Caco-2 (cell line): Measurements from ENCODE around the gene PRSS27. TPM values are rescaled to one million over a fixed set of nuclear protein-coding genes. Genes with fewer than 3 reads are reported as not detected.

Source experiments
- BruUV-seq: library from RNA; stranded (reverse); fragments of 400-500 nt; replicated peaks from 2 replicates; lab custom pipeline; 2021; lab: Mats Ljungman, UMichigan
- CTCF ChIA-PET: fragments of 300-600 bp; sonication (Branson Sonifier 250); formaldehyde crosslinking; loops from one replicate; lab custom pipeline; 2022; ENCODE audit warnings: antibody characterized with exemption; lab: Charles Lee
- POLR2A ChIA-PET: fragments of 300-600 bp; sonication (Branson Sonifier 250); formaldehyde crosslinking; loops from one replicate; lab custom pipeline; 2022; ENCODE audit warnings: antibody characterized with exemption; lab: Charles Lee
- DNase-seq, 2 experiments: peaks; one replicate each; pipeline versions ENCODE4 v3.0.0 to v3.0.0-alpha.2; 2020 to 2022
- H3K27me3 ChIP-seq: replicated peaks from 2 replicates; pipeline ENCODE4 v1.6.0; 2011; ENCODE audit warnings: low read length; ENCODE audit not compliant: control insufficient read depth, insufficient read depth
- H3K36me3 ChIP-seq: 2 replicates; pipeline ENCODE4 v1.5.1; 2011; ENCODE audit warnings: low read length; ENCODE audit not compliant: control insufficient read depth, insufficient read depth
- H3K4me1 ChIP-seq: fragments of 250-450 bp; sonication (Bioruptor Pico); 2 replicates; pipeline ENCODE4 v1.5.1; 2020; ENCODE audit warnings: mild to moderate bottlenecking
- H3K4me3 ChIP-seq: 2 replicates; pipeline ENCODE4 v1.5.1; 2011; ENCODE audit warnings: low read depth, mild to moderate bottlenecking, control low read depth, low read length
- H3K9me3 ChIP-seq: fragments of 250-450 bp; sonication (Bioruptor Pico); 2 replicates; pipeline ENCODE4 v1.5.1; 2020; ENCODE audit warnings: mild to moderate bottlenecking, moderate library complexity
- H3K27ac Mint-ChIP-seq: one replicate; pipeline ENCODE4 v1.8.0; 2022; ENCODE audit warnings: mixed read lengths; ENCODE audit not compliant: unreplicated experiment
- H3K27me3 Mint-ChIP-seq: one replicate; pipeline ENCODE4 v1.8.0; 2022; ENCODE audit warnings: mixed read lengths; ENCODE audit not compliant: insufficient read depth, unreplicated experiment
- H3K36me3 Mint-ChIP-seq: one replicate; pipeline ENCODE4 v1.8.0; 2022; ENCODE audit warnings: mild to moderate bottlenecking, mixed read lengths; ENCODE audit not compliant: insufficient read depth, unreplicated experiment
- H3K4me1 Mint-ChIP-seq: one replicate; pipeline ENCODE4 v1.8.0; 2022; ENCODE audit warnings: low read depth, mixed read lengths; ENCODE audit not compliant: unreplicated experiment
- H3K4me3 Mint-ChIP-seq: one replicate; pipeline ENCODE4 v1.8.0; 2022; ENCODE audit warnings: mild to moderate bottlenecking, moderate library complexity, mixed read lengths; ENCODE audit not compliant: unreplicated experiment
- H3K9me3 Mint-ChIP-seq: one replicate; pipeline ENCODE4 v1.8.0; 2022; ENCODE audit warnings: mixed read lengths; ENCODE audit not compliant: unreplicated experiment
- intact Hi-C: fragments of 100-400 bp; cut with micrococcal nuclease; formaldehyde crosslinking; loops from one replicate; pipeline ENCODE4 v1.10.0; 2022; ENCODE audit not compliant: unreplicated experiment
- total RNA-seq: library from RNA; stranded (reverse); gene quantifications from 2 replicates; pipeline ENCODE4 v1.2.3, GENCODE V29; 2022
- TF ChIP-seq, protein P1 (sequence below), 2 experiments: fragments of 200-600 bp in 1 of 2; IDR thresholded peaks; 1 replicate in 1 of 2; 2 replicates in 1 of 2; pipeline versions ENCODE4 v1.5.1 to v1.8.0; 2011 to 2022; ENCODE audit warnings: antibody characterized with exemption in 1 of 2, control low read depth in 1 of 2, inconsistent platforms in 1 of 2, low read depth in 1 of 2, low read length in 1 of 2, mild to moderate bottlenecking in 1 of 2, moderate library complexity in 1 of 2; ENCODE audit not compliant: insufficient read depth in 1 of 2, severe bottlenecking in 1 of 2, unreplicated experiment in 1 of 2

The PRSS27 gene
- total RNA-seq, 1 experiment from 2014 or later, result 1.1 TPM

DNA sequence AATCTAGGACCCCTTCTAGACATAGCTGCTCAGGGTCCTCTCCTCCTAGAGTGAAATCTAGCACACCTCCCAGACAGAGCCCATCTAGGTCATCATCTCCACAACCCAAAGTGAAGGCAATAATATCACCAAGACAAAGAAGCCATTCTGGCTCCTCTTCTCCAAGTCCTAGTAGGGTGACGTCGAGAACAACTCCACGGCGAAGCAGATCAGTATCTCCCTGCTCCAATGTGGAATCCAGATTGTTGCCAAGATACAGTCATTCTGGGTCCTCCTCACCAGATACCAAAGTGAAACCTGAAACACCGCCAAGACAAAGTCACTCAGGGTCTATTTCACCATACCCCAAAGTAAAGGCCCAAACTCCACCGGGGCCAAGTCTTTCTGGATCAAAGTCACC, 43.1 kb upstream of the PRSS27 start:
- Histone ChIP-seq H3K4me1 (no peaks in the 10 kb centered on the region), H3K4me3 (no peak overlapping the region), H3K9me3 (no peaks in the 10 kb centered on the region), H3K36me3 (peaks cover 33% of the 10 kb centered on the region), H3K27me3 (no peaks in the 10 kb centered on the region)
- Mint-ChIP-seq H3K36me3 (peaks cover 100% of the 10 kb centered on the region), H3K4me3 (no peak overlapping the region), H3K27me3 (no peaks in the 10 kb centered on the region), H3K9me3 (no peaks in the 10 kb centered on the region), H3K4me1 (peaks cover 18% of the 10 kb centered on the region), H3K27ac (peak overlapping the region; percentile 57)
- ChIA-PET POLR2A (no interaction called here), CTCF (no interaction called here)
- DNase-seq, result no peak
- intact Hi-C loops, result no loop called here
- TF ChIP-seq, protein P1, sequence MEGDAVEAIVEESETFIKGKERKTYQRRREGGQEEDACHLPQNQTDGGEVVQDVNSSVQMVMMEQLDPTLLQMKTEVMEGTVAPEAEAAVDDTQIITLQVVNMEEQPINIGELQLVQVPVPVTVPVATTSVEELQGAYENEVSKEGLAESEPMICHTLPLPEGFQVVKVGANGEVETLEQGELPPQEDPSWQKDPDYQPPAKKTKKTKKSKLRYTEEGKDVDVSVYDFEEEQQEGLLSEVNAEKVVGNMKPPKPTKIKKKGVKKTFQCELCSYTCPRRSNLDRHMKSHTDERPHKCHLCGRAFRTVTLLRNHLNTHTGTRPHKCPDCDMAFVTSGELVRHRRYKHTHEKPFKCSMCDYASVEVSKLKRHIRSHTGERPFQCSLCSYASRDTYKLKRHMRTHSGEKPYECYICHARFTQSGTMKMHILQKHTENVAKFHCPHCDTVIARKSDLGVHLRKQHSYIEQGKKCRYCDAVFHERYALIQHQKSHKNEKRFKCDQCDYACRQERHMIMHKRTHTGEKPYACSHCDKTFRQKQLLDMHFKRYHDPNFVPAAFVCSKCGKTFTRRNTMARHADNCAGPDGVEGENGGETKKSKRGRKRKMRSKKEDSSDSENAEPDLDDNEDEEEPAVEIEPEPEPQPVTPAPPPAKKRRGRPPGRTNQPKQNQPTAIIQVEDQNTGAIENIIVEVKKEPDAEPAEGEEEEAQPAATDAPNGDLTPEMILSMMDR (IDR thresholded peaks at IDR 0.05; ENCODE audit: insufficient read depth in 1 of 2, low read depth in 1 of 2, low read length in 1 of 2, severe bottlenecking in 1 of 2, unreplicated experiment in 1 of 2), result no peak
- no TSS peak for BruUV-seq

DNA sequence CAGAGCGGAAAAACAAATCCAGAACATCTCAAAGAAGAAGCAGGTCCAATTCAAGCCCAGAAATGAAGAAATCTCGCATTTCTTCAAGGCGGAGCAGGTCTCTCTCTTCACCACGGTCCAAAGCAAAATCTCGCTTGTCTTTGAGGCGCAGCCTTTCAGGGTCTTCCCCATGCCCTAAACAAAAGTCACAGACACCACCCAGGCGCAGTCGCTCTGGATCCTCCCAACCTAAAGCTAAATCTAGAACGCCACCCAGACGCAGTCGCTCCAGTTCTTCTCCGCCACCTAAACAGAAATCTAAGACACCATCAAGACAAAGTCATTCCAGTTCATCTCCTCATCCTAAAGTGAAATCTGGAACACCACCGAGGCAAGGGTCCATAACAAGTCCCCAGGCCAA, 42.7 kb upstream of the PRSS27 start:
- peak overlapping the region; percentile 57 for H3K27ac Mint-ChIP-seq
- no peak overlapping the region for H3K4me3 Mint-ChIP-seq
- ChIA-PET CTCF (interaction anchor here (0.8 kb wide), 1 partner anchor 1627 kb away, joined by 3 read pairs; no protein-coding TSS in a partner anchor), POLR2A (no interaction called here)
- BruUV-seq, result no TSS peak
- Histone ChIP-seq H3K9me3 (no peaks in the 10 kb centered on the region), H3K4me3 (no peak overlapping the region), H3K36me3 (peaks cover 33% of the 10 kb centered on the region), H3K4me1 (no peaks in the 10 kb centered on the region), H3K27me3 (no peaks in the 10 kb centered on the region)
- no peak for DNase-seq
- intact Hi-C loops, result no loop called here
- H3K27me3 Mint-ChIP-seq, result no peaks in the 10 kb centered on the region
- no peaks in the 10 kb centered on the region for H3K9me3 Mint-ChIP-seq
- peaks cover 100% of the 10 kb centered on the region for H3K36me3 Mint-ChIP-seq
- TF ChIP-seq, protein P1 (IDR thresholded peaks at IDR 0.05; ENCODE audit: insufficient read depth in 1 of 2, low read depth in 1 of 2, low read length in 1 of 2, severe bottlenecking in 1 of 2, unreplicated experiment in 1 of 2), result no peak
- peaks cover 13% of the 10 kb centered on the region for H3K4me1 Mint-ChIP-seq

DNA sequence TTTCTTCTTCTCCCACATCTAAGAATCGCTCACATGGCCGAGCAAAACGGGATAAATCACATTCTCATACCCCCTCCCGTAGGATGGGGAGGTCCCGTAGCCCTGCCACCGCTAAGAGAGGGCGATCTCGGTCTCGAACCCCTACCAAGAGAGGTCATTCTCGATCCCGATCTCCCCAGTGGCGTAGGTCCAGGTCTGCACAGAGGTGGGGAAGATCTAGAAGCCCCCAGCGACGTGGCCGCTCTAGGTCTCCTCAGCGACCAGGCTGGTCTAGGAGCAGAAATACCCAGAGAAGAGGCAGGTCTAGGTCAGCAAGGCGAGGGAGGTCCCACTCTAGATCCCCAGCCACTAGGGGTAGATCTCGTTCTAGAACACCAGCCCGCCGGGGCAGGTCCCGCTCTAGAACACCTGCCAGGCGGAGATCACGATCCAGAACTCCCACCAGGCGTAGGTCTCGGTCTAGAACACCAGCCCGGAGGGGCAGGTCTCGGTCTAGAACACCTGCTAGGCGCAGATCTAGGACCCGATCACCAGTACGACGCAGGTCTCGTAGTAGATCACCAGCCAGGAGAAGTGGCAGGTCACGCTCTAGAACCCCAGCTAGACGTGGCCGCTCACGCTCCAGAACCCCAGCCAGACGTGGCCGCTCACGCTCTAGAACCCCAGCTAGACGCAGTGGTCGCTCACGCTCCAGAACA, 42.0 kb upstream of the PRSS27 start:
- peaks cover 13% of the 10 kb centered on the region for H3K4me1 Mint-ChIP-seq
- BruUV-seq, result no TSS peak
- intact Hi-C loops, result no loop called here
- Histone ChIP-seq H3K4me3 (no peak overlapping the region), H3K9me3 (no peaks in the 10 kb centered on the region), H3K27me3 (no peaks in the 10 kb centered on the region), H3K4me1 (no peaks in the 10 kb centered on the region), H3K36me3 (peaks cover 31% of the 10 kb centered on the region)
- no peaks in the 10 kb centered on the region for H3K9me3 Mint-ChIP-seq
- no peak overlapping the region for H3K4me3 Mint-ChIP-seq
- TF ChIP-seq, protein P1 (IDR thresholded peaks at IDR 0.05; ENCODE audit: insufficient read depth in 1 of 2, low read depth in 1 of 2, low read length in 1 of 2, severe bottlenecking in 1 of 2, unreplicated experiment in 1 of 2), result no peak
- DNase-seq, result no peak
- H3K27me3 Mint-ChIP-seq, result no peaks in the 10 kb centered on the region
- peak overlapping the region; percentile 57 for H3K27ac Mint-ChIP-seq
- ChIA-PET POLR2A (no interaction called here), CTCF (interaction anchor here (0.6 to 0.8 kb wide), 2 partner anchors 9 to 1627 kb away, joined by 3 to 4 read pairs; partner anchors contain the start of gene SRRM2)
- H3K36me3 Mint-ChIP-seq, result peaks cover 100% of the 10 kb centered on the region
